GM18511 (cell line): ENCODE measurements around the gene ITFG1.
A peak's percentile ranks its signal among the peaks of the same experiment; 100 is the strongest.
"Not testable (repeated sequence)": the region's sequence is repeated elsewhere in the genome, so short reads cannot be mapped to it uniquely, and the experiment has no call there.

Source experiments
- ATAC-seq: cut with Tn5 transposase; IDR thresholded peaks from one replicate; pipeline ENCODE4 v1.9.1; 2021; ENCODE audit warnings: mild to moderate bottlenecking, moderate library complexity; ENCODE audit not compliant: unreplicated experiment

ITFG1 gene

GRCh38 chr16:47424846-47425245 lies 36.0 kb downstream of the ITFG1 start:
- no peak for ATAC-seq

GRCh38 chr16:47416869-47417268 lies 44.0 kb downstream of the ITFG1 start:
- no peak for ATAC-seq

- no peak for ATAC-seq
These were observed 47.8 kb downstream of the ITFG1 start for GRCh38 chr16:47413041-47413440.

- ATAC-seq, result no peak
These were observed 52.4 kb downstream of the ITFG1 start for GRCh38 chr16:47408491-47408890.

- no peak for ATAC-seq
These were observed 64.9 kb downstream of the ITFG1 start for GRCh38 chr16:47395733-47396498.

GRCh38 chr16:47392081-47392480 lies 68.8 kb downstream of the ITFG1 start:
- peak; percentile 94 for ATAC-seq

GRCh38 chr16:47388705-47389104 lies 72.2 kb downstream of the ITFG1 start:
- ATAC-seq, result no peak

DNA sequence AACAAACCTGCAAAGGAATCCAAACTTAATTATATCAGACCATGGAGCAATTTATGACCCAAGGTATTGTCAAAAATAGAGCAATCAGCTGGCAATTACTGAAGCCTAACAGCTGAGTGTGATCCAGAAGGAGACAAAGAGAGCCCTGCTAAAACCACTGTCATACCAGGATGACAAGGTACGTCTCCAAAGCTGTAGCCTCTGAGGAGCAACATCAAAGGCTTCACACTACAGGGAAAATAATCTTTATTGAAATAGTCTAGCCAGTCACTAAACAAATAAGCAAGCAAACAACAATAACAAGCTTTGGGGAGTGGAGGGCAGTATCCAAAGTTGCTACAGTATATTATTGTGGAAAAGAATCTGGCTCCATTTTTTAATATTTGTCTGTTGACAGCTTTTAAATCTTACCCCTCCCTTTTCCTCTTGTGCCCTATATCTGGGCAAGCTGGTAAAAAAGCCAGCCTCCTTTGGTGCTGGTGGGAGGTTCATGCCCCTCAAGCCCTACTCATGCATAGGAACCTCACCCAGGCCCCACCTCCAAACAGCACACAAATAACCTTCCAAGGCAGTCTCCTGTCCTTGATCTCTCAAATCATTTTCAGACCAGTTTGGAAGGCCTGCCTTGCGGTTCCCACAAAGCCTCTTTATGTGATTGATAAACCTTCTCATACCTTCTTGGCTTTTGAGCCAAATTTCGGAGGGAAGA lies 73.7 kb downstream of the ITFG1 start:
- ATAC-seq, result no peak

GRCh38 chr16:47386201-47386718 lies 74.6 kb downstream of the ITFG1 start:
- no peak for ATAC-seq

DNA sequence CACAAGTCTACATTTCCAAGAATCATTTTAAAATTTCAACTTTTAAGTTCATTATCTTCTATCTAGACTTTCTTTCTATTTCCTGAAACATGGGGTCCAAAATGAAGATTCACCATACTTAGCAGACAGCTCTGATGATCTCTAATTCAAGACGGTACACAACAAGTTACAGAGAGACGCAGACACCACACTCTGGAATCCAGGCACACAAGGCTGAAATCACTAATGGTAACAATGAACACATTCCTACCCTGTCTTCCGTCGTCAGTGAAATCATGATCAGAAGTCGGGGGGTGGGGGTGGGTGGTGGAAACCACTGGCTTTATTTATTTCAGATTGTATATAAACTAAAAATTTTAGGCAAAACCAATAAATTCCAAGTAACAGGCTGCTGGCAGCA lies 78.5 kb downstream of the ITFG1 start:
- ATAC-seq, result no peak

DNA sequence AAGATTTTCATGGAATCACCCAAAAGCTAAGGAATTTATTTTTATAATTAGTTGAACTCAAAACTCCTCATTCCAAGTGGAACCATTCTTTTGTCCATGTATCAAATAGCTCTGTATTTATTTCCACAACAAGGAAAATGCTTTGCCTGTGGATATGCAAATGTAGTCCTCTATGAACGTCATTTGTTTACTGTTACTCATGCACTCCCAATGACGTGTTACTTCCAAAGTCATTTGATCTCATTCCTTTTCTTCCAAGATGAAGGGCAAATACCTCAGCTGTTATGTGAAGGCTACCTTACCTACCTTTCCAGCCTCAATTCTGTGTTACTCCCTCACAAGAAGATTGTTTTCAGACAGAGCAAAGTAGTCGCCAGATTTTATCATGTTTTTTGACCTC lies 83.7 kb downstream of the ITFG1 start:
- ATAC-seq, result no peak

DNA sequence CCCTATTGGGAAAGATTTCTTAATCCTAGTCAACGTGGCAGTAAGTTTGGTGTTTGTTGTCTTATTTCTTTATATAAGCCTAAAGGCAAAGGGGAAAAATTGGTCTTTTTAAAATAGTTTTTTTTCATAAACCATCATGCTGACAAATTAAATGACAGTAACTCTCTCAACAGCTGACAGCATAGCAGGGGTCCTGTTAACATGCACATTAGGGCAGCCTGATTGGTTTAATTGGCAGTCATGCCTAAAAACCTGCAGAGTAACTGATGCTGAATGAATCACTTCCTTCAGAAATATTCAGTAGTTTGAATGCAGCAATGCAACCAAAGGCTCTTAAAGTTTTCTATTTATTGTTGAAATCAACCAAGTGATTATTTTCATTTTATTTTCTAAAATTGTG lies 85.4 kb downstream of the ITFG1 start:
- no peak for ATAC-seq

DNA sequence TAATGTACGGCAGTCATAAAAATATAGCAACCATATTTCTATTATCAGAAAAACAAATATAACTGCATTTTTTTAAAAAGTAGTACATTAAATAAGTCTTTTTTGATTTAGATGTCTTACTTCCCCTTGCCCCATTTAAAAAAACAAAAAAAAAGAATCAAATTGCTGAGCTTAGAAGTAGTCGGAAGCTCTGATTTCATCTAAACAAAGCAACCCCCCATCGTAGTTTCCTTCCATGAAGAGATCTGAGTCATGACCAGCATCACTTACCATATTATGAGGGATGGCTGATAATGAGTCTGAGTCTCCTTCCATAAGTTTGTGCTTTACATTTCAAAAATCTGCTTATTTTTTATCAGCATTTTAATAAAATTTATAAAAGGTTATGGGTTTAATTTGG lies 86.2 kb downstream of the ITFG1 start:
- no peak for ATAC-seq

DNA sequence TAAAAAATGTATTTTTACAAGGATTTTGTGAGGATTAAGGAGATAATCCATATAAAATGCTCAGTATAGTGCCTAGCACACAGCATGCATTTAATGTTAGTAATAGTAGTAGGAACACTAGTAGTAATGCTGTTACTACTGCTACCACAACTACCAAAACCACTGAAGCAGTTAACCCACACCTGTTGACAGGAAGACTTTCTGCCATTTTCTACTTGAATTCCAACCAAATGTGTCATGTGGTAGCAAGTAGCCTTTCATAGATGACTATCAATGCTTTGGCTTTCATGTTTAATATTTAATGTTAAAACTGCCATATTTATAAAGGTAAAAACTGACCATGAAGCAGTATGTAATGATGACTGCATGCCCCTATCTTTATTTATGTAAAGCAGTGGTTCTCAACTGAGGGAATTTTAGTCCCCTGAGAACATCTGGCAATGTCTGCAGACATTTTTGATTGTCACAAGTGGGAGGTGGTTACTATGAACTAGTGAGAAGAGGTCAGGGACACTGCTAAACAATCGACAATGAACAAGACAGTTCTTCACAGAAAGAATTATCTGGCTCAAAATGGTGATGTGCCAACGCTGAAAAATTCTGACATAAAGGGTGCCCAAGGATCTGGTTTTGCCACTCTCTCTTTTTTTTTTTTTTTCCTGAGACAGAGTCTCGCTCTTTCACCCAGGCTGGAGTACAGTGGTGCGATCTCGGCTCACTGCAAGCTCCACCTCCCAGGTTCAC lies 89.4 kb downstream of the ITFG1 start:
- ATAC-seq, result no peak

DNA sequence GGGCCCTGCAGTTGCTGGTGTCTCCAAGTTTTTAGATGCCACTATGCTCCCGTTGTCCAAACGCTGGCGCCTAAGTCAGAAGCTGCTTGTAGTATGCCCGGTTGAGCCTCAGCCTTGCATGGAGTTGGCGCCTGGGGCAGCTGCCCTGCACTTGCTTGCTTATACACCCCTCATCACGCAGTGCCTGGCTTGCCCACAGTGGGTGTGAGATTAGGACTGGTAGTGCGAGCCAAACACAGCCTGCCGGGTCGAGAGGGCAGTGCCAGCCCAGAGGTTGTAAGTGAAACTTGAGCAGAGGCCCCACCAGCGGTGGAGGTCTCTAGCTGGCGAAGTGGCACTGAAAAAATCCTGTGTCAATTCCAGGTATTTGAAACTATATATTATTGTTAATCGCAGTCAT lies 90.3 kb downstream of the ITFG1 start:
- ATAC-seq, result no peak

DNA sequence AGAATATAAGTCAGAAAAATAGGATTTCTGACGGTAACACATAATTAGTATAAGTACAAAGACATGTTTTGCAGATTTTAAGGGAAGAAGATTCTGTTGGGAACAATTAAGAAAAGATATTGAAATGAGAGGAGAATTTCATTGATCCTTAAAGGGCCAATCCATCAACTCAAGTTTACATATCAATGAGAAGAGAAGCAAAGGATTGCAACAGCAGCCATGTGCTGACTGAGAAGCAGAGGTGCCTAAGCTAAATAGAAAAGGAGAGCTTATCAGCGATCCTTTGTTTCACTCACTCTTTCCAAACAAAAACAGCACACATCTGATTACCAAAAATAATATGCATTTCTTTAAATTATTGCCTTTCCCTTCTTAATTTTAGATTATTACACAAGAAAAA lies 94.6 kb downstream of the ITFG1 start:
- ATAC-seq, result no peak

- no peak for ATAC-seq
These were observed 97.1 kb downstream of the ITFG1 start for GRCh38 chr16:47363761-47364160.

- ATAC-seq, result no peak
These were observed 101.4 kb downstream of the ITFG1 start for GRCh38 chr16:47359478-47359877.

GRCh38 chr16:47358816-47359215 lies 102.0 kb downstream of the ITFG1 start:
- no peak for ATAC-seq

DNA sequence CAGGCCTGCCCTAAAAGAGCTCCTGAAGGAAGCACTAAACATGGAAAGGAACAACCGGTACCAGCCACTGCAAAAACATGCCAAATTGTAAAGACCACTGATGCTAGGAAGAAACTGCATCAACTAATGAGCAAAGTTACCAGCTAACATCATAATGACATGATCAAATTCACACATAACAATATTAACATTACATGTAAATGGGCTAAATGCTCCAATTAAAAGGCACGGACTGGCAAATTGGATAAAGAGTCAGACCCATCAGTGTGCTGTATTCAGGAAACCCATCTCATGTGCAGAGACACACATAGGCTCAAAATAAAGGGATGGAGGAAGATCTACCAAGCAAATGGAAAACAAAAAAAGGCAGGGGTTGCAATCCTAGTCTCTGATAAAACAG lies 111.8 kb downstream of the ITFG1 start:
- ATAC-seq, result not testable (repeated sequence)

DNA sequence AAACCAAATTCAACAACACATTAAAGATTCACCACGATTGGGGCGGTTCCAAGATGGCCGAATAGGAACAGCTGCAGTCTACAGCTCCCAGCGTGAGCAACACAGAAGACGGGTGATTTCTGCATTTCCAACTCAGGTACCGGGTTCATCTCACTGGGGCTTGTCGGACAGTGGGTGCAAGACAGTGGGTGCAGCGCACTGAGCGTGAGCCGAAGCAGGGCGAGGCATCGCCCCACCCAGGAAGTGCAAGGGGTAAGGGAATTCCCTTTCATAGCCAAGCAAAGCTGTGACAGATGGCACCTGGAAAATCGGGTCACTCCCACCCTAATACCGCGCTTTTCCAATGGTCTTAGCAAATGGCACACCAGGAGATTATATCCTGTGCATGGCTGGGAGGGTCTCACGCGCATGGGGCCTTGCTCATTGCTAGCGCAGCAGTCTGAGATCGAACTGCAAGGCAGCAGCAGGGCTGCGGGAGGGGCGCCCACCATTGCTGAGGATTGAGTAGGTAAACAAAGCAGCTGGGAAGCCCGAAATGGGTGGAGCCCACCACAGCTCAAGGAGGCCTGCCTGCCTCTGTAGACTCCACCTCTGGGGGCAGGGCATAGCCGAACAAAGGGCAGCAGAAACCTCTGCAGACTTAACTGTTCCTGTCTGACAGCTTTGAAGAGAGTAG lies 113.7 kb downstream of the ITFG1 start:
- ATAC-seq, result not testable (repeated sequence)
